Amniotic epithelial cell (primary cell): ENCODE measurements around the gene CCDC9B.
A peak's percentile ranks its signal among the peaks of the same experiment; 100 is the strongest.

Experiments used
- DNase-seq: peaks from one replicate; pipeline ENCODE4 v3.0.0-alpha.2; 2010; ENCODE audit warnings: low read depth

CCDC9B gene

GRCh38 chr15:40329804-40330203 lies 10.9 kb downstream of the CCDC9B start:
- DNase-seq, result peak; percentile 80

GRCh38 chr15:40328751-40329150 lies 12.0 kb downstream of the CCDC9B start:
- no peak for DNase-seq

- peak; percentile 86 for DNase-seq
Measured at GRCh38 chr15:40328176-40328575, 12.6 kb downstream of the CCDC9B start.

GRCh38 chr15:40327457-40327856 lies 13.3 kb downstream of the CCDC9B start:
- no peak for DNase-seq

GRCh38 chr15:40325700-40326099 lies 15.0 kb downstream of the CCDC9B start:
- DNase-seq, result no peak

- no peak for DNase-seq
Measured at GRCh38 chr15:40325188-40325587, 15.6 kb downstream of the CCDC9B start.

- no peak for DNase-seq
Measured at GRCh38 chr15:40323953-40324937, 16.5 kb downstream of the CCDC9B start.

- peak; percentile 92 for DNase-seq
Measured at GRCh38 chr15:40323239-40323952, 17.3 kb downstream of the CCDC9B start, which contains the start of gene INAFM2. TSS of gene INAFM2 (plus strand) at chr15:40323692. CDS start at chr15:40324056, 364 bp downstream.

- no peak for DNase-seq
Measured at GRCh38 chr15:40322531-40323238, 18.1 kb downstream of the CCDC9B start.

GRCh38 chr15:40320931-40321371 lies 19.8 kb downstream of the CCDC9B start:
- peak; percentile 66 for DNase-seq

- no peak for DNase-seq
Measured at GRCh38 chr15:40320409-40320808, 20.3 kb downstream of the CCDC9B start.

GRCh38 chr15:40317580-40317979 lies 23.2 kb downstream of the CCDC9B start:
- no peak for DNase-seq

- DNase-seq, result no peak
Measured at GRCh38 chr15:40316931-40317330, 23.8 kb downstream of the CCDC9B start.

GRCh38 chr15:40314723-40315276 lies 25.9 kb downstream of the CCDC9B start:
- DNase-seq, result no peak

- DNase-seq, result no peak
Measured at GRCh38 chr15:40313531-40314398, 27.0 kb downstream of the CCDC9B start.

- DNase-seq, result no peak
Measured at GRCh38 chr15:40312370-40313158, 28.2 kb downstream of the CCDC9B start.

GRCh38 chr15:40310993-40311392 lies 29.7 kb downstream of the CCDC9B start:
- DNase-seq, result no peak

- DNase-seq, result no peak
Measured at GRCh38 chr15:40310001-40310959, 30.5 kb downstream of the CCDC9B start.

GRCh38 chr15:40309344-40309862 lies 31.3 kb downstream of the CCDC9B start:
- no peak for DNase-seq
